ENCODE results near the gene SEMA4D. TPM values are rescaled to one million over a fixed set of nuclear protein-coding genes. Genes with fewer than 3 reads are reported as not detected.
A peak's percentile ranks its signal among the peaks of the same experiment; 100 is the strongest.

Gene SEMA4D
- total and polyA plus RNA-seq, 8 donors = 20.0 to 71.9 (median 25.6) TPM

- Histone ChIP-seq H3K27me3 (no peaks in the 10 kb centered on the region), H3K36me3 (peaks cover 0 to 4% of the 10 kb centered on the region in 2 donors), H3K4me1 (peaks cover 17 to 62% of the 10 kb centered on the region in 2 donors), H3K27ac (peak overlapping the region in 1 of 2 donors; percentile 86), H3K9me3 (no peaks in the 10 kb centered on the region), H3K4me3 (no peak overlapping the region)
- no peak for TF ChIP-seq CTCF (IDR thresholded peaks at IDR 0.05)
- DNase-seq = peak in 1 of 4 donors; percentile 69
- intact Hi-C loops (cut with DNase I) = no loop called here
- no peak for ATAC-seq
Observed at GRCh38 chr9:89442501-89442978, 55.4 kb downstream of the SEMA4D start.

- no peaks in the 10 kb centered on the region for H3K27me3 ChIP-seq
- peak in 1 of 4 donors; percentile 77 for DNase-seq
- peaks cover 17 to 68% of the 10 kb centered on the region in 2 donors for H3K4me1 ChIP-seq
Observed at GRCh38 chr9:89441986-89442385, 55.9 kb downstream of the SEMA4D start.

GRCh38 chr9:89441655-89441970, 56.3 kb downstream of the SEMA4D start:
- peaks cover 17 to 71% of the 10 kb centered on the region in 2 donors for H3K4me1 ChIP-seq
- H3K27me3 ChIP-seq = no peaks in the 10 kb centered on the region
- no peaks in the 10 kb centered on the region for H3K9me3 ChIP-seq
- intact Hi-C loops (cut with DNase I) = no loop called here
- ATAC-seq (no peak), DNase-seq (peak in 2 of 4 donors; percentile 35 to 43)
- TF ChIP-seq CTCF (IDR thresholded peaks at IDR 0.05) = no peak
- H3K27ac ChIP-seq = peak overlapping the region in 1 of 2 donors; percentile 86
- H3K4me3 ChIP-seq = no peak overlapping the region
- peaks cover 0 to 4% of the 10 kb centered on the region in 2 donors for H3K36me3 ChIP-seq

More at GRCh38 chr9:89441986-89442385, 55.9 kb downstream of the SEMA4D start:
- H3K4me3 ChIP-seq = no peak overlapping the region
- H3K9me3 ChIP-seq = no peaks in the 10 kb centered on the region
- intact Hi-C loops (cut with DNase I) = no loop called here
- H3K27ac ChIP-seq = peak overlapping the region in 1 of 2 donors; percentile 86
- H3K36me3 ChIP-seq = peaks cover 0 to 4% of the 10 kb centered on the region in 2 donors
- no peak for TF ChIP-seq CTCF (IDR thresholded peaks at IDR 0.05)
- no peak for ATAC-seq

GRCh38 chr9:89440951-89441654, 56.8 kb downstream of the SEMA4D start:
- H3K4me1 ChIP-seq = peaks cover 17 to 72% of the 10 kb centered on the region in 2 donors
- DNase-seq (peak; percentile 26 to 74 (median 54)), ATAC-seq (peak; percentile 66)
- H3K9me3 ChIP-seq = no peaks in the 10 kb centered on the region
- TF ChIP-seq CTCF (IDR thresholded peaks at IDR 0.05) = no peak
- H3K27me3 ChIP-seq = no peaks in the 10 kb centered on the region
- peaks cover 0 to 4% of the 10 kb centered on the region in 2 donors for H3K36me3 ChIP-seq
- intact Hi-C loops (cut with DNase I) = no loop called here
- H3K27ac ChIP-seq = peak overlapping the region; percentile 19 to 86
- H3K4me3 ChIP-seq = no peak overlapping the region

- DNase-seq = peak in 3 of 4 donors; percentile 55 to 87 (median 83)
- Histone ChIP-seq H3K4me1 (peaks cover 17 to 78% of the 10 kb centered on the region in 2 donors), H3K27me3 (no peaks in the 10 kb centered on the region), H3K36me3 (peaks cover 0 to 4% of the 10 kb centered on the region in 2 donors), H3K9me3 (no peaks in the 10 kb centered on the region), H3K27ac (peak overlapping the region; percentile 26 to 86), H3K4me3 (peak overlapping the region in 1 of 2 donors; percentile 1)
- no peak for TF ChIP-seq CTCF (IDR thresholded peaks at IDR 0.05)
- intact Hi-C loops (cut with DNase I) = no loop called here
- ATAC-seq = peak; percentile 71
Observed at GRCh38 chr9:89440548-89440947, 57.4 kb downstream of the SEMA4D start.
